GM12874 (cell line): ENCODE measurements around the gene TFPT.
A peak's percentile ranks its signal among the peaks of the same experiment; 100 is the strongest.

Experiments
- CTCF ChIP-seq: IDR thresholded peaks from 2 replicates; pipeline ENCODE4 v1.5.1; 2011; ENCODE audit warnings: low read depth, mild to moderate bottlenecking, control low read depth, low read length, moderate library complexity; ENCODE audit not compliant: insufficient read depth

The TFPT gene

GRCh38 chr19:54106716-54107115 lies 8.7 kb downstream of the TFPT start:
- no peak for TF ChIP-seq CTCF

- TF ChIP-seq CTCF = no peak
Measured at GRCh38 chr19:54105796-54106195, 9.7 kb downstream of the TFPT start.

GRCh38 chr19:54104998-54105715 lies 10.3 kb downstream of the TFPT start:
- no peak for TF ChIP-seq CTCF

GRCh38 chr19:54102421-54103169 lies 12.9 kb downstream of the TFPT start, which contains the start of gene NDUFA3:
Gene NDUFA3, plus strand, starts transcription at chr19:54102855. Its CDS starts 24 bp downstream, at chr19:54102879.
- TF ChIP-seq CTCF = no peak

- no peak for TF ChIP-seq CTCF
Measured at GRCh38 chr19:54100561-54100960, 14.9 kb downstream of the TFPT start, which contains the start of gene OSCAR. Gene OSCAR, minus strand, starts transcription at chr19:54100803. Its CDS starts 11 bp downstream, at chr19:54100792.

- TF ChIP-seq CTCF = no peak
Measured at GRCh38 chr19:54099190-54099902, 16.1 kb downstream of the TFPT start.

- TF ChIP-seq CTCF = 0 out of 2 replicates have a peak, but pooled peaks have one; percentile 8
Measured at GRCh38 chr19:54096617-54097106, 18.8 kb downstream of the TFPT start.
